K562 (cell line): Measurements from ENCODE around the gene LRFN3. TPM values are rescaled to one million over a fixed set of nuclear protein-coding genes. Genes with fewer than 3 reads are reported as not detected.
A peak's percentile ranks its signal among the peaks of the same experiment; 100 is the strongest.

Source experiments
- ATAC-seq: fragments of 200-7000 bp; cut with Tn5 transposase; 3 replicates; pipeline ENCODE4 v1.9.1; 2020; ENCODE audit warnings: moderate library complexity
- BruUV-seq: library from RNA; stranded (reverse); fragments of 400-500 nt; replicated peaks from 2 replicates; lab custom pipeline; 2021; lab: Mats Ljungman, UMichigan
- CTCF ChIA-PET: fragments of 300-600 bp; formaldehyde crosslinking; extraction: SDS; loops from one replicate; lab custom pipeline; 2021; ENCODE audit warnings: low intra/inter-chr PET ratio; lab: Yijun Ruan, JAX
- POLR2A ChIA-PET: fragments of 300-600, 350-650 bp; sonication (Branson Sonifier 250); formaldehyde crosslinking; extraction: SDS; loops from one replicate; lab custom pipeline; 2021; ENCODE audit warnings: antibody characterized with exemption, inconsistent platforms; lab: Yijun Ruan, JAX
- DNase-seq, 4 experiments: peaks; one replicate each; pipeline versions ENCODE4 v3.0.0 to v3.0.0-alpha.2; 2011 to 2018; ENCODE audit warnings: low spot score in 3 of 4, mixed read lengths in 3 of 4; ENCODE audit errors: extremely low read depth in 1 of 4
- FAIRE-seq: peaks from 2 replicates; lab custom pipeline; 2011; peaks lifted over from hg19 to GRCh38; lab: Jason Lieb, UNC
- H2AFZ ChIP-seq: 2 replicates; pipeline ENCODE4 v1.6.0; 2011; ENCODE audit warnings: low read depth, low read length, control low read depth, inconsistent platforms
- H3K27ac ChIP-seq: fragments of 200-600 bp; 3 replicates; pipeline ENCODE4 v1.8.0; 2011; ENCODE audit warnings: low read depth, mild to moderate bottlenecking, control low read depth, inconsistent platforms, low read length, moderate library complexity, mixed read lengths; ENCODE audit errors: extremely low read depth
- H3K27me3 ChIP-seq, 2 experiments: fragments of 300-600 bp in 1 of 2; 2 replicates in 1 of 2; 3 replicates in 1 of 2; pipeline versions ENCODE4 v1.6.0 to v1.8.0; 2011; ENCODE audit warnings: inconsistent platforms in 2 of 2, low read length in 2 of 2, mild to moderate bottlenecking in 1 of 2, mixed read lengths in 1 of 2, moderate library complexity in 1 of 2; ENCODE audit not compliant: control insufficient read depth in 2 of 2, insufficient read depth in 2 of 2
- H3K36me3 ChIP-seq: fragments of 300-600 bp; 3 replicates; pipeline ENCODE4 v1.8.0; 2011; ENCODE audit warnings: mild to moderate bottlenecking, low read length, inconsistent platforms; ENCODE audit not compliant: control insufficient read depth, insufficient read depth
- H3K4me1 ChIP-seq, 2 experiments: fragments of 200-600 bp in 1 of 2; replicated peaks in 1 of 2; 2 replicates in 1 of 2; 3 replicates in 1 of 2; pipeline versions ENCODE4 v1.5.1 to v1.8.0; 2011; ENCODE audit warnings: inconsistent platforms in 2 of 2, low read length in 2 of 2, mild to moderate bottlenecking in 1 of 2, mixed read lengths in 1 of 2, moderate library complexity in 1 of 2; ENCODE audit not compliant: control insufficient read depth in 2 of 2, insufficient read depth in 2 of 2
- H3K4me2 ChIP-seq: 2 replicates; pipeline ENCODE4 v1.6.1; 2011; ENCODE audit warnings: low read length, control low read depth, inconsistent platforms, mixed read lengths; ENCODE audit not compliant: insufficient read depth
- H3K4me3 ChIP-seq: fragments of 200-600 bp; sonication (generic), shearing (Covaris generic); 2 replicates; pipeline ENCODE4 v1.5.1; 2016; ENCODE audit warnings: control low read depth, inconsistent platforms
- H3K79me2 ChIP-seq: fragments of 200-600 bp; 3 replicates; pipeline ENCODE4 v1.8.0; 2011; ENCODE audit warnings: low read length, inconsistent platforms; ENCODE audit not compliant: control insufficient read depth, insufficient read depth
- H3K9ac ChIP-seq, 2 experiments: 2 replicates each; pipeline versions ENCODE4 v1.6.0 to v1.6.1; 2011; ENCODE audit warnings: low read depth in 2 of 2, low read length in 2 of 2, control low read depth in 1 of 2, inconsistent platforms in 1 of 2, mild to moderate bottlenecking in 1 of 2, mixed read lengths in 1 of 2; ENCODE audit not compliant: insufficient read depth in 1 of 2
- H3K9me1 ChIP-seq: one replicate; pipeline ENCODE4 v1.6.0; 2011; ENCODE audit warnings: inconsistent platforms, mild to moderate bottlenecking, low read length, moderate library complexity; ENCODE audit not compliant: control insufficient read depth, insufficient read depth
- H3K9me3 ChIP-seq: replicated peaks from 2 replicates; pipeline ENCODE4 v1.5.1; 2011; ENCODE audit warnings: low read depth, low read length, inconsistent platforms; ENCODE audit not compliant: control insufficient read depth, insufficient read depth
- H4K20me1 ChIP-seq: replicated peaks from 2 replicates; pipeline ENCODE4 v1.6.1; 2011; ENCODE audit warnings: low read length, inconsistent platforms, mixed read lengths; ENCODE audit not compliant: control insufficient read depth, insufficient read depth
- CBFA2T3 ChIP-seq: fragments of 450-650 bp; IDR thresholded peaks from 2 replicates; pipeline ENCODE4 v1.6.1; 2017
- CCNT2 ChIP-seq: IDR thresholded peaks from 2 replicates; pipeline ENCODE4 v1.6.1; 2011; ENCODE audit warnings: borderline replicate concordance, low read depth, mild to moderate bottlenecking, moderate library complexity, mixed read lengths, low read length; ENCODE audit not compliant: insufficient read length; ENCODE audit errors: extremely low read depth
- CEBPG ChIP-seq, 3 experiments: fragments of 200-800 bp in 1 of 3; sonication (Bioruptor generic) in 1 of 3; sonication (generic) in 1 of 3; formaldehyde crosslinking in 1 of 3; IDR thresholded peaks in 2 of 3; conservative IDR thresholded peaks in 1 of 3; 2 replicates each; pipeline versions ENCODE4 v1.6.1 to v1.8.0; 2016 to 2022; ENCODE audit warnings: missing compliant biosample characterization in 2 of 3, missing genetic modification characterization in 2 of 3, mild to moderate bottlenecking in 1 of 3, missing genetic modification reagents in 1 of 3
- CREB1 ChIP-seq, 2 experiments: sonication (generic) in 1 of 2; formaldehyde crosslinking in 1 of 2; IDR thresholded peaks; 2 replicates each; pipeline versions ENCODE4 v1.6.1 to v1.8.0; 2012 to 2022; ENCODE audit warnings: inconsistent platforms in 1 of 2, mild to moderate bottlenecking in 1 of 2, missing genetic modification reagents in 1 of 2, moderate library complexity in 1 of 2
- LCOR ChIP-seq: sonication (generic); formaldehyde crosslinking; IDR thresholded peaks from 2 replicates; pipeline ENCODE4 v1.8.0; 2022; ENCODE audit warnings: mild to moderate bottlenecking, missing genetic modification reagents
- LEF1 ChIP-seq: fragments of 450-650 bp; IDR thresholded peaks from 2 replicates; pipeline ENCODE4 v1.6.1; 2016; ENCODE audit warnings: mild to moderate bottlenecking
- MAZ ChIP-seq, 2 experiments: fragments of 450-650 bp in 1 of 2; sonication (generic) in 1 of 2; formaldehyde crosslinking; IDR thresholded peaks in 1 of 2; conservative IDR thresholded peaks in 1 of 2; 2 replicates each; pipeline versions ENCODE4 v1.4.0 to v1.5.0; 2020; ENCODE audit warnings: mild to moderate bottlenecking in 1 of 2, missing genetic modification reagents in 1 of 2
- MCM3 ChIP-seq: fragments of 450-650 bp; IDR thresholded peaks from 2 replicates; pipeline ENCODE4 v1.6.1; 2016
- NCOA6 ChIP-seq: fragments of 450-650 bp; IDR thresholded peaks from 2 replicates; pipeline ENCODE4 v1.6.1; 2017; ENCODE audit warnings: mild to moderate bottlenecking
- PHF8 ChIP-seq: fragments of 200-600 bp; sonication (generic); IDR thresholded peaks from 2 replicates; pipeline ENCODE4 v1.6.1; 2012; ENCODE audit warnings: mixed run types, mild to moderate bottlenecking, inconsistent platforms, low read length, moderate library complexity, borderline replicate concordance
- PML ChIP-seq: IDR thresholded peaks from 2 replicates; pipeline ENCODE4 v1.6.1; 2012; ENCODE audit warnings: low read length, inconsistent platforms
- SNIP1 ChIP-seq: fragments of 450-650 bp; IDR thresholded peaks from 2 replicates; pipeline ENCODE4 v1.7.1; 2017; ENCODE audit warnings: low read depth, mild to moderate bottlenecking
- ZNF384 ChIP-seq: IDR thresholded peaks from 2 replicates; pipeline ENCODE4 v1.6.1; 2012; ENCODE audit warnings: low read depth, low read length, improper control_type of control experiment
- WGBS: fragments of 100-300 bp; shearing (Covaris generic); methylation state at CpG from one replicate; pipeline ENCODE4 v1.1.6; 2016; ENCODE audit warnings: low coverage, mixed read lengths; ENCODE audit not compliant: insufficient coverage; ENCODE audit errors: missing lambda C conversion rate; 5-methylcytosine and 5-hydroxymethylcytosine counted together
- in situ Hi-C: fragments of 300-500 bp; cut with MboI; formaldehyde crosslinking; loops from 4 replicates; pipeline ENCODE4 v1.15.0; 2018; ENCODE audit warnings: inconsistent platforms, mixed read lengths
- intact Hi-C: fragments of 100-400 bp; cut with micrococcal nuclease; formaldehyde crosslinking; loops from 2 replicates; pipeline ENCODE4 v1.14.2; 2022
- polyA plus RNA-seq, 8 experiments: library from polyadenylated mRNA; depleted of rRNA in 4 of 8; stranded (reverse) in 5 of 8; unstranded in 3 of 8; fragments of >200 nt; fragmentation: Nextera tagmentation in 2 of 8; fragmentation: Illumina TruSeq in 1 of 8; extraction: Ambion mirVana in 2 of 8; extraction: Trizol in 1 of 8; gene quantifications; 2 replicates each; pipeline versions ENCODE4 v1.2.1 to v1.2.3, GENCODE V29; 2011 to 2014; ENCODE audit warnings: inconsistent platforms in 1 of 8, missing spikeins in 1 of 8
- total RNA-seq, 7 experiments: library from RNA; depleted of rRNA in 6 of 7; stranded (reverse); fragments of >200 nt in 6 of 7; fragmentation: Illumina TruSeq in 2 of 7; extraction: Trizol in 2 of 7; gene quantifications; 2 replicates each; pipeline versions ENCODE4 v1.2.1 to v1.2.3, GENCODE V29; 2011 to 2021; ENCODE audit warnings: low replicate concordance in 1 of 7
- TF ChIP-seq, protein P1 (sequence below): sonication (generic); formaldehyde crosslinking; IDR thresholded peaks from 2 replicates; pipeline ENCODE4 v1.8.1; 2023; ENCODE audit warnings: mild to moderate bottlenecking, missing genetic modification reagents
- TF ChIP-seq, protein P2 (sequence below): fragments of 250-450 bp; sonication (Bioruptor Pico); IDR thresholded peaks from 2 replicates; pipeline ENCODE4 v1.9.0; 2021; ENCODE audit warnings: mild to moderate bottlenecking, inconsistent platforms

Gene LRFN3
- total and polyA plus RNA-seq, 9 of the 15 experiments (the other 6 are each of a cell fraction or from before 2014, with no cell fraction given): 0.03 to 0.12 (median 0.11) TPM; not detected in 6

DNA sequence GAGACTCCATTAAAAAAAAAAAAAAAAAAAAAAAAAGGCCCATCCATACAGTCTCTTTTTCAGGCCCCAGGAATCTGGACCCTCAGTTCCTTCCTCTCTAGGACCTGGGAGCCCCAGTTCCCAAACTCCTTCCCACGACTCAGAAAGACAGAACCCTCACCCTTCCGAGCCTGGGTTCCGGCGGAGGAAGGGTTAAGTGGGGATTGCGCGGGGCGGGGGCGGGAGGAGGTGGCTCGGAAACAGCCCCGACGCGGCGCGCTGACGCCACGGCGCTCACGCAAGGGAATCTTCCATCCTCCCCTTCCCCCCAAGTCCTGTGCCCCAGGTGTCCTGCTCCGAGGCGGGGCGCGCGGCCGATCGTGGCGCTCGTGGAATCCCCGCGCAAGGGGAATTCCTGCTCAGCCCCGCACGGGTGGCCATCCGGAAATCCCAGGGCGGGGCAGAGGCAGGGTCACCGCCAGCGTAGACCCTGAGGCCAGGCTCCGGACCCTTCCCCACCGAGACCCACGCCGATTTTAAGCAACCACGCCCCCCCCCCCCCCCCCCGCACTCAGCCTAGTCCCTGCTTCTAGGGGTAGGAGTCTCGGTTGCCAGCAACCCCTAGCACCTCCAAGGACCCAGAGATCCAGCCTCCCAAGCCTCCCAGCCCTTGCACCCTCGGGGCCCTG lies 36.5 kb upstream of the LRFN3 start:
- Histone ChIP-seq H3K36me3 (peaks cover 28% of the 10 kb centered on the region; the same call in 1 of the 3 replicates), H3K4me2 (peak overlapping the region; percentile 95), H3K9me1 (no peaks in the 10 kb centered on the region), H3K27me3 (no peaks in the 10 kb centered on the region), H4K20me1 (no peaks in the 10 kb centered on the region), H3K4me1 (peaks cover 13 to 40% of the 10 kb centered on the region in 2 experiments; a peak in 4 of 5 replicates), H3K9ac (peak overlapping the region; percentile 78 to 95), H2AFZ (peak overlapping the region; percentile 84), H3K27ac (peak overlapping the region; percentile 84), H3K4me3 (peak overlapping the region; percentile 97), H3K79me2 (peaks cover 19% of the 10 kb centered on the region; the same call in 2 of the 3 replicates), H3K9me3 (no peaks in the 10 kb centered on the region)
- peak; percentile 88 for ATAC-seq
- DNase-seq: peak; percentile 85 to 92 (median 88)
- BruUV-seq: no TSS peak
- POLR2A ChIA-PET: no interaction called here
- in situ Hi-C loops (no loop called here), intact Hi-C loops (no loop called here)
- FAIRE-seq: peak; percentile 92
- WGBS: 3% methylated on average over 4 of the region's 43 CpGs
- CTCF ChIA-PET: no interaction called here
- no peak for TF ChIP-seq CEBPG (CRISPR knock-in tag; IDR thresholded peaks at IDR 0.05)
- 0 out of 4 replicates have a peak, but pooled peaks of 1 of the 2 experiments have one; percentile 10 for TF ChIP-seq CEBPG (tag; conservative IDR thresholded peaks at IDR 0.05 in 1 of 2, IDR thresholded peaks at IDR 0.05 in 1 of 2)
- TF ChIP-seq LCOR (CRISPR knock-in tag): 0 out of 2 replicates have a peak, but pooled peaks have one; percentile 22
- peak; percentile 48 for TF ChIP-seq CCNT2
- TF ChIP-seq PML: 0 out of 2 replicates have a peak, but pooled peaks have one; percentile 11
- no peak for TF ChIP-seq LEF1
- TF ChIP-seq NCOA6: peak; percentile 79
- TF ChIP-seq MAZ (CRISPR knock-in tag; conservative IDR thresholded peaks at IDR 0.05 in 1 of 2, IDR thresholded peaks at IDR 0.05 in 1 of 2): peak; percentile 89 to 93
- TF ChIP-seq MCM3: no peak
- TF ChIP-seq, protein P1, sequence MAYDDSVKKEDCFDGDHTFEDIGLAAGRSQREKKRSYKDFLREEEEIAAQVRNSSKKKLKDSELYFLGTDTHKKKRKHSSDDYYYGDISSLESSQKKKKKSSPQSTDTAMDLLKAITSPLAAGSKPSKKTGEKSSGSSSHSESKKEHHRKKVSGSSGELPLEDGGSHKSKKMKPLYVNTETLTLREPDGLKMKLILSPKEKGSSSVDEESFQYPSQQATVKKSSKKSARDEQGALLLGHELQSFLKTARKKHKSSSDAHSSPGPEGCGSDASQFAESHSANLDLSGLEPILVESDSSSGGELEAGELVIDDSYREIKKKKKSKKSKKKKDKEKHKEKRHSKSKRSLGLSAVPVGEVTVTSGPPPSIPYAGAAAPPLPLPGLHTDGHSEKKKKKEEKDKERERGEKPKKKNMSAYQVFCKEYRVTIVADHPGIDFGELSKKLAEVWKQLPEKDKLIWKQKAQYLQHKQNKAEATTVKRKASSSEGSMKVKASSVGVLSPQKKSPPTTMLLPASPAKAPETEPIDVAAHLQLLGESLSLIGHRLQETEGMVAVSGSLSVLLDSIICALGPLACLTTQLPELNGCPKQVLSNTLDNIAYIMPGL: no peak
- peak; percentile 20; the same call in 1 of the 2 replicates for TF ChIP-seq PHF8
- TF ChIP-seq CREB1 (IDR thresholded peaks at IDR 0.05): peak; percentile 81
- TF ChIP-seq CREB1 (CRISPR knock-in tag; IDR thresholded peaks at IDR 0.05): peak; percentile 69
- TF ChIP-seq, protein P2, sequence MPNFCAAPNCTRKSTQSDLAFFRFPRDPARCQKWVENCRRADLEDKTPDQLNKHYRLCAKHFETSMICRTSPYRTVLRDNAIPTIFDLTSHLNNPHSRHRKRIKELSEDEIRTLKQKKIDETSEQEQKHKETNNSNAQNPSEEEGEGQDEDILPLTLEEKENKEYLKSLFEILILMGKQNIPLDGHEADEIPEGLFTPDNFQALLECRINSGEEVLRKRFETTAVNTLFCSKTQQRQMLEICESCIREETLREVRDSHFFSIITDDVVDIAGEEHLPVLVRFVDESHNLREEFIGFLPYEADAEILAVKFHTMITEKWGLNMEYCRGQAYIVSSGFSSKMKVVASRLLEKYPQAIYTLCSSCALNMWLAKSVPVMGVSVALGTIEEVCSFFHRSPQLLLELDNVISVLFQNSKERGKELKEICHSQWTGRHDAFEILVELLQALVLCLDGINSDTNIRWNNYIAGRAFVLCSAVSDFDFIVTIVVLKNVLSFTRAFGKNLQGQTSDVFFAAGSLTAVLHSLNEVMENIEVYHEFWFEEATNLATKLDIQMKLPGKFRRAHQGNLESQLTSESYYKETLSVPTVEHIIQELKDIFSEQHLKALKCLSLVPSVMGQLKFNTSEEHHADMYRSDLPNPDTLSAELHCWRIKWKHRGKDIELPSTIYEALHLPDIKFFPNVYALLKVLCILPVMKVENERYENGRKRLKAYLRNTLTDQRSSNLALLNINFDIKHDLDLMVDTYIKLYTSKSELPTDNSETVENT (CRISPR knock-in tag): 0 out of 2 replicates have a peak, but pooled peaks have one; percentile 33
- peak; percentile 84 for TF ChIP-seq ZNF384
- TF ChIP-seq CBFA2T3: 0 out of 2 replicates have a peak, but pooled peaks have one; percentile 11
- no peak for TF ChIP-seq SNIP1
